HepG2 (cell line): Measurements from ENCODE around the gene HP1BP3. TPM values are rescaled to one million over a fixed set of nuclear protein-coding genes. Genes with fewer than 3 reads are reported as not detected.

Source experiments
- ATAC-seq: fragments of 200-7000 bp; cut with Tn5 transposase; 3 replicates; pipeline ENCODE4 v1.9.1; 2020; ENCODE audit warnings: mild to moderate bottlenecking, moderate library complexity
- BruUV-seq: library from RNA; stranded (reverse); fragments of 400-500 nt; replicated peaks from 2 replicates; lab custom pipeline; 2021; lab: Mats Ljungman, UMichigan
- CTCF ChIA-PET: fragments of 300-600 bp; formaldehyde crosslinking; extraction: SDS; loops from one replicate; lab custom pipeline; 2021; ENCODE audit warnings: low total read pairs, inconsistent platforms, low intra/inter-chr PET ratio; lab: Yijun Ruan, JAX
- POLR2A ChIA-PET: fragments of 350-600 bp; sonication (Branson Sonifier 250); formaldehyde crosslinking; loops from one replicate; lab custom pipeline; 2020; ENCODE audit warnings: antibody characterized with exemption, inconsistent platforms; lab: Yijun Ruan, JAX
- DNase-seq: peaks from one replicate; pipeline ENCODE4 v3.0.0-alpha.2; 2015; ENCODE audit warnings: low spot score
- FAIRE-seq: peaks from 3 replicates; lab custom pipeline; 2011; peaks lifted over from hg19 to GRCh38; lab: Jason Lieb, UNC
- H2AFZ ChIP-seq: one replicate; pipeline ENCODE4 v1.6.1; 2011; ENCODE audit warnings: low read length, inconsistent platforms
- H3K27ac ChIP-seq: fragments of 300-600 bp; 3 replicates; pipeline ENCODE4 v1.8.0; 2011; ENCODE audit warnings: mixed run types, mild to moderate bottlenecking, mixed read lengths, low read length, inconsistent platforms; ENCODE audit not compliant: insufficient read depth; ENCODE audit errors: extremely low read length
- H3K27me3 ChIP-seq, 2 experiments: fragments of 200-600 bp in 1 of 2; 2 replicates in 1 of 2; 3 replicates in 1 of 2; pipeline versions ENCODE4 v1.6.0 to v1.8.0; 2011; ENCODE audit warnings: low read length in 2 of 2, mild to moderate bottlenecking in 2 of 2, moderate library complexity in 2 of 2, inconsistent platforms in 1 of 2; ENCODE audit not compliant: insufficient read depth in 2 of 2, control insufficient read depth in 1 of 2
- H3K36me3 ChIP-seq, 2 experiments: fragments of 200-600 bp in 1 of 2; replicated peaks in 1 of 2; 2 replicates in 1 of 2; 3 replicates in 1 of 2; pipeline versions ENCODE4 v1.5.1 to v1.8.0; 2011; ENCODE audit warnings: low read length in 2 of 2, inconsistent platforms in 1 of 2; ENCODE audit not compliant: insufficient read depth in 2 of 2, control insufficient read depth in 1 of 2
- H3K4me1 ChIP-seq: 2 replicates; pipeline ENCODE4 v1.5.1; 2012; ENCODE audit warnings: low read length, inconsistent platforms; ENCODE audit not compliant: insufficient read depth
- H3K4me2 ChIP-seq: 2 replicates; pipeline ENCODE4 v1.6.0; 2011; ENCODE audit warnings: low read depth, low read length, inconsistent platforms
- H3K4me3 ChIP-seq, 3 experiments: fragments of 200-600 bp in 1 of 3; sonication (generic), shearing (Covaris generic) in 1 of 3; replicated peaks in 1 of 3; 2 replicates each; pipeline ENCODE4 v1.5.1; 2011 to 2016; ENCODE audit warnings: low read length in 3 of 3, inconsistent platforms in 2 of 3, low read depth in 2 of 3, mild to moderate bottlenecking in 2 of 3, control low read depth in 1 of 3, mixed read lengths in 1 of 3; ENCODE audit not compliant: insufficient read depth in 1 of 3
- H3K79me2 ChIP-seq: one replicate; pipeline ENCODE4 v1.6.1; 2011; ENCODE audit warnings: low read length, inconsistent platforms; ENCODE audit not compliant: insufficient read depth
- H3K9ac ChIP-seq: 2 replicates; pipeline ENCODE4 v1.6.0; 2011; ENCODE audit warnings: mild to moderate bottlenecking, low read depth, low read length, inconsistent platforms; ENCODE audit not compliant: insufficient read depth
- H3K9me3 ChIP-seq: 2 replicates; pipeline ENCODE4 v1.5.1; 2012; ENCODE audit warnings: mild to moderate bottlenecking, low read length
- H4K20me1 ChIP-seq: 2 replicates; pipeline ENCODE4 v1.6.0; 2011; ENCODE audit warnings: inconsistent platforms, mild to moderate bottlenecking, low read length, moderate library complexity; ENCODE audit not compliant: insufficient read depth
- RARG ChIP-seq: sonication (generic); formaldehyde crosslinking; IDR thresholded peaks from 2 replicates; pipeline ENCODE4 v1.4.0; 2020; ENCODE audit warnings: low read depth, mild to moderate bottlenecking, missing genetic modification reagents
- SNAPC2 ChIP-seq: sonication (generic); formaldehyde crosslinking; IDR thresholded peaks from 2 replicates; pipeline ENCODE4 v1.8.1; 2022; ENCODE audit warnings: mild to moderate bottlenecking, missing genetic modification reagents
- ZMYM3 ChIP-seq: sonication (generic); formaldehyde crosslinking; IDR thresholded peaks from 2 replicates; pipeline ENCODE4 v1.5.1; 2020; ENCODE audit warnings: mild to moderate bottlenecking, missing genetic modification reagents
- ZNF235 ChIP-seq: sonication (generic); formaldehyde crosslinking; IDR thresholded peaks from 2 replicates; pipeline ENCODE4 v1.8.1; 2023; ENCODE audit warnings: mild to moderate bottlenecking, missing genetic modification reagents, borderline replicate concordance
- ZNF768 ChIP-seq: sonication (generic); formaldehyde crosslinking; IDR thresholded peaks from 2 replicates; pipeline ENCODE4 v1.4.0; 2020; ENCODE audit warnings: missing genetic modification reagents
- WGBS: methylation state at CpG from one replicate; pipeline ENCODE4 v1.1.6; 2017; ENCODE audit warnings: low lambda C conversion rate; 5-methylcytosine and 5-hydroxymethylcytosine counted together
- in situ Hi-C: cut with HindIII; loops from 2 replicates; pipeline ENCODE4 v1.10.0; 2017; ENCODE audit warnings: low pct_unique_long_range_greater_than_20kb; ENCODE audit not compliant: extremely low pct_ligation_motif_present
- intact Hi-C: fragments of 100-400 bp; cut with micrococcal nuclease; formaldehyde crosslinking; loops from one replicate; pipeline ENCODE4 v1.10.0; 2022; ENCODE audit not compliant: unreplicated experiment
- polyA plus RNA-seq, 8 experiments: library from polyadenylated mRNA; depleted of rRNA in 3 of 8; stranded (reverse) in 7 of 8; unstranded in 1 of 8; fragments of >200 nt; fragmentation: Illumina TruSeq in 4 of 8; extraction: Trizol in 4 of 8; gene quantifications; 2 replicates each; pipeline versions ENCODE4 v1.2.1 to v1.2.3, GENCODE V29; 2011 to 2016; ENCODE audit warnings: low read depth in 4 of 8, missing spikeins in 1 of 8, mixed read lengths in 1 of 8; ENCODE audit not compliant: insufficient read depth in 1 of 8
- total RNA-seq, 5 experiments: library from RNA; depleted of rRNA; stranded (reverse); fragments of >200 nt; fragmentation: Illumina TruSeq; extraction: Trizol; gene quantifications; 2 replicates each; pipeline ENCODE4 v1.2.3, GENCODE V29; 2016; ENCODE audit warnings: low read depth in 1 of 5
- TF ChIP-seq, protein P1 (sequence below): sonication (generic); formaldehyde crosslinking; IDR thresholded peaks from 2 replicates; pipeline ENCODE4 v1.8.0; 2022; ENCODE audit warnings: missing genetic modification reagents, mild to moderate bottlenecking, inconsistent platforms, borderline replicate concordance

The HP1BP3 gene
- total and polyA plus RNA-seq, 2 of the 13 experiments (the other 11 are each of a cell fraction or from before 2014, with no cell fraction given): 98.5 to 137 TPM

DNA sequence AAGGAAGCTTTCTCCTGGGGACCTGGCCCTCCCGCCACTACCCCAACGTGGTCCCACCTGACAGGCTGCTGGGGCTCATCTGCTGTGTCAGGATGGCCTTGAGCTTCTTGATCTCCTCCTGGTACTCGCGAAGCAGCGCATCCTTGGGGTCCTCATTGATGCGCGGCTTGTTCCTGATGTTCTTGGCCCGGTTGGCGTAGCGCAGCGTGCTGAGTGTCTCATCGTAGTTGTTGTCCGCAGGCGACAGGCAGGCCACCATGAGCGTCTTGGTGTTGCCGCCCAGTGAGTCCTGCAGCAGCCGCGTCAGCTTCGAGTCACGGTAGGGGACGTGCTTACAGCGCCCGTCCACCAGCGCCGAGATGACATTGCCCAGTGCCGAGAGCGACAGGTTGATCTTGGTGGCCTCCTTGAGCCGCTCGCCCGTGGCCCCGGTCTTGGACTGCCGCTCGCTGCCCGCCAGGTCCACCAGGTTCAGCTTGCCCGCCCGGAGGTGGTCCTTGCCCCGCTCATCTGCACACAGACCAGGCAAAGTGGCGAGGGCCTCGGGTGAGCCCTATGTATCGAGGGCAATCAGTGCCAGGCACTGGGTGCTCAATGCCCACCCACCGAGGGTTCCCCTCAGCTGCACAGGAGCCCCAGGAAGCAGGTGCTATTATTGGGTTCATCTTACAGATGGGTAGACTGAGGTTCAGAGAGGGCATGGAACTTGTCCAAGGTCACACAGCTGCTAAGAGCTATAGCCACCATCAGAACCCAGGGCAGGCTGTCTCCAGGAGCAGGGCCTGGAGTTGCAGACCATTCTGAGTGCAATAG, 82.5 kb downstream of the HP1BP3 start:
- Histone ChIP-seq H4K20me1 (no peaks in the 10 kb centered on the region), H3K9ac (no peak overlapping the region), H3K79me2 (no peaks in the 10 kb centered on the region), H2AFZ (no peak overlapping the region), H3K4me1 (peaks cover 42% of the 10 kb centered on the region), H3K9me3 (no peaks in the 10 kb centered on the region), H3K27me3 (peaks cover 0 to 8% of the 10 kb centered on the region in 2 experiments; a peak in 1 of 5 replicates), H3K4me3 (no peak overlapping the region), H3K4me2 (no peak overlapping the region), H3K27ac (no peak overlapping the region), H3K36me3 (no peaks in the 10 kb centered on the region)
- intact Hi-C loops: no loop called here
- in situ Hi-C loops: no loop called here
- FAIRE-seq: no peak
- ChIA-PET POLR2A (interaction anchor here (1.2 kb wide), 1 partner anchor 28 kb away, joined by 3 read pairs; the partner anchor contains the start of gene SH2D5), CTCF (no interaction called here)
- peak; percentile 76 for TF ChIP-seq ZNF768 (CRISPR knock-in tag)
- no peak for TF ChIP-seq RARG (CRISPR knock-in tag)
- TF ChIP-seq ZNF235 (CRISPR knock-in tag): no peak
- no peak for TF ChIP-seq SNAPC2
- TF ChIP-seq, protein P1, sequence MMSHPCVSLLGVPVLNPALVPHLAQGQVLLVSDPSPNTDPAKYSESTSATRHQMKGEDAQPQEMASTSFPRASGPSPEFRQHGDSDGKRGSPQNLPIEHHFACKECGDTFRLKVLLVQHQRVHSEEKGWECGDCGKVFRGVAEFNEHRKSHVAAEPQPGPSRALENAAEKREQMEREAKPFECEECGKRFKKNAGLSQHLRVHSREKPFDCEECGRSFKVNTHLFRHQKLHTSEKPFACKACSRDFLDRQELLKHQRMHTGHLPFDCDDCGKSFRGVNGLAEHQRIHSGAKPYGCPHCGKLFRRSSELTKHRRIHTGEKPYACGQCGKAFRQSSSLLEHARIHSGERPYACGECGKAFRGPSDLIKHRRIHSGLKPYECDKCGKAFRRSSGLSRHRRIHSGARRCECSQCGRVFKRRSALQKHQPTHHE (CRISPR knock-in tag): no peak
- 0 out of 2 replicates have a peak, but pooled peaks have one; percentile 22 for TF ChIP-seq ZMYM3
- no TSS peak for BruUV-seq
- no peak for DNase-seq
- ATAC-seq: no peak
- WGBS: 81% methylated on average over 34 of the region's 41 CpGs
